ENCODE results near the gene ZNF766. TPM values are rescaled to one million over a fixed set of nuclear protein-coding genes. Genes with fewer than 3 reads are reported as not detected.

Gene ZNF766
- total RNA-seq, 1 experiment from 2014 or later: 32.9 TPM

GRCh38 chr19:52307275-52307674 is 37.9 kb downstream of the ZNF766 start (continued):
- TF ChIP-seq, protein P1, sequence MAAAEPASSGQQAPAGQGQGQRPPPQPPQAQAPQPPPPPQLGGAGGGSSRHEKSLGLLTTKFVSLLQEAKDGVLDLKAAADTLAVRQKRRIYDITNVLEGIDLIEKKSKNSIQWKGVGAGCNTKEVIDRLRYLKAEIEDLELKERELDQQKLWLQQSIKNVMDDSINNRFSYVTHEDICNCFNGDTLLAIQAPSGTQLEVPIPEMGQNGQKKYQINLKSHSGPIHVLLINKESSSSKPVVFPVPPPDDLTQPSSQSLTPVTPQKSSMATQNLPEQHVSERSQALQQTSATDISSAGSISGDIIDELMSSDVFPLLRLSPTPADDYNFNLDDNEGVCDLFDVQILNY (CRISPR knock-in tag; IDR thresholded peaks at IDR 0.05): no peak
- TF ChIP-seq HMGA2 (CRISPR knock-in tag; IDR thresholded peaks at IDR 0.05) (no peak), ZNF263 (CRISPR knock-in tag; IDR thresholded peaks at IDR 0.05; ENCODE audit: low read depth) (no peak), ZNF317 (CRISPR knock-in tag; IDR thresholded peaks at IDR 0.05; ENCODE audit: borderline replicate concordance, low read depth) (no peak), ARID4B (CRISPR knock-in tag; IDR thresholded peaks at IDR 0.05; ENCODE audit: borderline replicate concordance) (no peak), KAT7 (CRISPR knock-in tag; IDR thresholded peaks at IDR 0.05; ENCODE audit: borderline replicate concordance) (no peak)
- TF ChIP-seq, protein P2, sequence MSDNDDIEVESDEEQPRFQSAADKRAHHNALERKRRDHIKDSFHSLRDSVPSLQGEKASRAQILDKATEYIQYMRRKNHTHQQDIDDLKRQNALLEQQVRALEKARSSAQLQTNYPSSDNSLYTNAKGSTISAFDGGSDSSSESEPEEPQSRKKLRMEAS (CRISPR knock-in tag; IDR thresholded peaks at IDR 0.05): no peak

DNA sequence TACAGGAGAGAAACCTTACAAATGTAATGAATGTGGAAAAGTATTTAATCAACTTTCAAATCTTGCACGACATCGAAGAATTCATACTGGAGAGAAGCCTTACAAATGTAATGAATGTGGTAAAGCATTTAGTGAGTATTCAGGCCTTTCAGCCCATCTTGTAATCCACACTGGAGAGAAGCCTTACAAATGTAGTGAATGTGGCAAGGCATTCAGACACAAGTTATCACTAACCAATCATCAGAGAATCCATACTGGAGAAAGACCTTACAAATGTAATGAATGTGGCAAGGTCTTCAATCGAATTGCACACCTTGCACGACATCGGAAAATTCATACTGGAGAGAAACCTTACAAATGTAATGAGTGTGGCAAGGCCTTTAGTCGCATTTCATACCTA is 53.0 kb downstream of the ZNF766 start:
- DNase-seq (ENCODE audit: low spot score) (no peak), ATAC-seq (no peak)
- Mint-ChIP-seq H3K27me3 (ENCODE audit: low read depth) (peaks cover 42% of the 10 kb centered on the region), H3K9me3 (peaks cover 94% of the 10 kb centered on the region), H3K27ac (no peak overlapping the region), H3K4me3 (no peak overlapping the region), H3K36me3 (peaks cover 96% of the 10 kb centered on the region), H3K4me1 (no peaks in the 10 kb centered on the region)
- no peak for TF ChIP-seq STAT6 (CRISPR knock-in tag; conservative IDR thresholded peaks at IDR 0.05; ENCODE audit: low read depth)
- TF ChIP-seq SOX15 (CRISPR knock-in tag; IDR thresholded peaks at IDR 0.05): no peak
- TF ChIP-seq MXD4 (CRISPR knock-in tag; IDR thresholded peaks at IDR 0.05; ENCODE audit: borderline replicate concordance): no peak
- TF ChIP-seq ZBTB43 (CRISPR knock-in tag; IDR thresholded peaks at IDR 0.05): no peak
- TF ChIP-seq OVOL2 (CRISPR knock-in tag; IDR thresholded peaks at IDR 0.05; ENCODE audit: borderline replicate concordance): no peak
- TF ChIP-seq, protein P3, sequence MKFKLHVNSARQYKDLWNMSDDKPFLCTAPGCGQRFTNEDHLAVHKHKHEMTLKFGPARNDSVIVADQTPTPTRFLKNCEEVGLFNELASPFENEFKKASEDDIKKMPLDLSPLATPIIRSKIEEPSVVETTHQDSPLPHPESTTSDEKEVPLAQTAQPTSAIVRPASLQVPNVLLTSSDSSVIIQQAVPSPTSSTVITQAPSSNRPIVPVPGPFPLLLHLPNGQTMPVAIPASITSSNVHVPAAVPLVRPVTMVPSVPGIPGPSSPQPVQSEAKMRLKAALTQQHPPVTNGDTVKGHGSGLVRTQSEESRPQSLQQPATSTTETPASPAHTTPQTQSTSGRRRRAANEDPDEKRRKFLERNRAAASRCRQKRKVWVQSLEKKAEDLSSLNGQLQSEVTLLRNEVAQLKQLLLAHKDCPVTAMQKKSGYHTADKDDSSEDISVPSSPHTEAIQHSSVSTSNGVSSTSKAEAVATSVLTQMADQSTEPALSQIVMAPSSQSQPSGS (CRISPR knock-in tag; IDR thresholded peaks at IDR 0.05; ENCODE audit: borderline replicate concordance, low read depth): no peak
- TF ChIP-seq, protein P4, sequence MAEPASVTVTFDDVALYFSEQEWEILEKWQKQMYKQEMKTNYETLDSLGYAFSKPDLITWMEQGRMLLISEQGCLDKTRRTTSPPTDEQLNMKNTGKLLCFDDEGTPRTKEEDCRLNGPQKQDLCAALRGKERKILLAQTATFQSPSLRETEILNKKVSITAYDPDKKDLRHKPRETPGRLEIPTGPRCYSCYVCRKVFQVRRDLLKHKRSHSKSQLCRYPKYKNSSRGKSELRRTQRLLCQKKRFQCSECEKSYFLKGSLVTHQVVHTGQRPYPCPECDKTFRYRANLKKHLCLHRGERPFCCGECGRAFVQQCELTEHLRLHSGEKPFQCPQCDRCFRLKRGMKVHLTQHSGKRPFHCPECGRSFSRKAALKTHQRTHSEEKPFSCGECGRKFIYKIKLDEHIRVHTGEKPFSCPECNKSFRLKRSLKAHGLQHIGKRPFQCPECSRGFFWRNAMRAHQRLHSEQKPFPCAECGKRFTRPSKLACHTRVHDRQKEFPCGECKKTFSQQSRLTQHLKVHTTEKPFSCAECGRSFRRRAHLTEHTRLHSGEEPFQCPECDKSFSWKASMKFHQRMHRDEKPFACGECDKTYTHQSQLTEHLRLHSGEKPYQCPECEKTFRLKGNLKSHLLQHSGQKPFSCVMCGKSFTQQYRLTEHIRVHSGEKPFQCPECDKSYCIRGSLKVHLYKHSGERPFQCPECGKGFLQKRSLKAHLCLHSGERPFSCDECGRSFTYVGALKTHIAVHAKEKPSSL (CRISPR knock-in tag; conservative IDR thresholded peaks at IDR 0.05): no peak
- no peak for TF ChIP-seq SMAD3 (CRISPR knock-in tag; IDR thresholded peaks at IDR 0.05; ENCODE audit: borderline replicate concordance)
- TF ChIP-seq TEAD4 (CRISPR knock-in tag; IDR thresholded peaks at IDR 0.05): no peak
- TF ChIP-seq RORB (CRISPR knock-in tag; IDR thresholded peaks at IDR 0.05): no peak
- no peak for TF ChIP-seq ATF6 (CRISPR knock-in tag; IDR thresholded peaks at IDR 0.05)
- ChIA-PET POLR2A (no interaction called here), CTCF (no interaction called here)
